ENCODE measurements around the gene SLCO4A1.

The SLCO4A1 gene

GRCh38 chr20:62629864-62630470, 12.3 kb upstream of the SLCO4A1 start:
- no peak overlapping the region for H3K4me3 ChIP-seq (ENCODE audit: low read depth, low read length)
- CTCF ChIA-PET = interaction anchor here (1.2 to 1.5 kb wide), 2 partner anchors 11 to 13 kb away, joined by 4 to 7 read pairs; no protein-coding TSS in a partner anchor
- TF ChIP-seq CTCF (IDR thresholded peaks at IDR 0.05; ENCODE audit: insufficient read depth, low read length, missing control alignments) = no peak
- DNase-seq (ENCODE audit: low read depth, low spot score) = no peak
- POLR2A ChIA-PET = no interaction called here

GRCh38 chr20:62631336-62632308, 10.7 kb upstream of the SLCO4A1 start:
- no peak for TF ChIP-seq CTCF (IDR thresholded peaks at IDR 0.05; ENCODE audit: insufficient read depth, low read length, missing control alignments)
- DNase-seq (ENCODE audit: low read depth, low spot score) = no peak
- ChIA-PET POLR2A (no interaction called here), CTCF (interaction anchor here (0.6 to 1.2 kb wide), 2 partner anchors 15 to 516 kb away, joined by 3 to 7 read pairs; no protein-coding TSS in a partner anchor)
- H3K4me3 ChIP-seq (ENCODE audit: low read depth, low read length) = no peak overlapping the region

- ChIA-PET POLR2A (no interaction called here), CTCF (interaction anchor here (0.6 kb wide), 1 partner anchor 517 kb away, joined by 3 read pairs; no protein-coding TSS in a partner anchor)
- no peak overlapping the region for H3K4me3 ChIP-seq (ENCODE audit: low read depth, low read length)
- no peak for TF ChIP-seq CTCF (IDR thresholded peaks at IDR 0.05; ENCODE audit: insufficient read depth, low read length, missing control alignments)
- DNase-seq (ENCODE audit: low read depth, low spot score) = no peak
These were observed 9.7 kb upstream of the SLCO4A1 start for GRCh38 chr20:62632575-62633090.

- TF ChIP-seq CTCF (IDR thresholded peaks at IDR 0.05; ENCODE audit: insufficient read depth, low read length, missing control alignments) = no peak
- ChIA-PET POLR2A (no interaction called here), CTCF (no interaction called here)
These were observed 8.5 kb upstream of the SLCO4A1 start for GRCh38 chr20:62633598-62634329.

GRCh38 chr20:62634330-62634967, 7.9 kb upstream of the SLCO4A1 start:
- H3K4me3 ChIP-seq (ENCODE audit: low read depth, low read length) = no peak overlapping the region
- DNase-seq (ENCODE audit: low read depth, low spot score) = no peak
- TF ChIP-seq CTCF (IDR thresholded peaks at IDR 0.05; ENCODE audit: insufficient read depth, low read length, missing control alignments) = no peak
- POLR2A ChIA-PET = no interaction called here
- CTCF ChIA-PET = no interaction called here

More at GRCh38 chr20:62633598-62634329, 8.5 kb upstream of the SLCO4A1 start:
- no peak for DNase-seq (ENCODE audit: low read depth, low spot score)
- H3K4me3 ChIP-seq (ENCODE audit: low read depth, low read length) = no peak overlapping the region
